Spleen (tissue), 11 donors: ENCODE measurements around the gene C1QTNF5. TPM values are rescaled to one million over a fixed set of nuclear protein-coding genes. Genes with fewer than 3 reads are reported as not detected.
A peak's percentile ranks its signal among the peaks of the same experiment; 100 is the strongest.

Source experiments
- DNase-seq: peaks from one replicate; pipeline ENCODE4 v3.0.0-alpha.2; 2020
- H3K27ac ChIP-seq, 8 donors: fragments of 200-600 bp; sonication (generic) in 7 of 8; 1 replicate in 4 of 8; 2 replicates in 4 of 8; pipeline versions ENCODE4 v1.5.0 to v1.8.0; 2016 to 2021; ENCODE audit warnings: inconsistent platforms in 4 of 8, mild to moderate bottlenecking in 4 of 8, moderate library complexity in 1 of 8
- H3K27me3 ChIP-seq, 7 donors: fragments of 200-600 bp; sonication (generic) in 6 of 7; replicated peaks in 1 of 7; 1 replicate in 4 of 7; 2 replicates in 3 of 7; pipeline versions ENCODE4 v1.5.0 to v1.8.0; 2016 to 2021; ENCODE audit warnings: inconsistent platforms in 3 of 7, mild to moderate bottlenecking in 1 of 7
- H3K36me3 ChIP-seq, 6 donors: fragments of 200-600 bp; sonication (generic) in 5 of 6; 1 replicate in 4 of 6; 2 replicates in 2 of 6; pipeline versions ENCODE4 v1.5.0 to v1.8.0; 2016 to 2021; ENCODE audit warnings: inconsistent platforms in 2 of 6
- H3K4me1 ChIP-seq, 6 donors: fragments of 200-600 bp; sonication (generic) in 5 of 6; 1 replicate in 3 of 6; 2 replicates in 3 of 6; pipeline versions ENCODE4 v1.5.0 to v1.8.0; 2016 to 2021; ENCODE audit warnings: inconsistent platforms in 3 of 6
- H3K4me3 ChIP-seq, 8 donors: fragments of 200-600 bp; sonication (generic) in 7 of 8; 1 replicate in 4 of 8; 2 replicates in 4 of 8; pipeline versions ENCODE4 v1.5.0 to v1.8.0; 2016 to 2021; ENCODE audit warnings: inconsistent platforms in 4 of 8, mild to moderate bottlenecking in 4 of 8, moderate library complexity in 2 of 8
- H3K9me3 ChIP-seq, 8 donors: fragments of 200-600 bp; sonication (generic) in 7 of 8; 1 replicate in 4 of 8; 2 replicates in 4 of 8; pipeline versions ENCODE4 v1.5.0 to v1.8.0; 2016 to 2021; ENCODE audit warnings: inconsistent platforms in 4 of 8
- CTCF ChIP-seq, 11 experiments: fragments of 200-600 bp in 7 of 11; fragments of 450-650 bp in 4 of 11; sonication (generic) in 4 of 11; IDR thresholded peaks in 8 of 11; conservative IDR thresholded peaks in 3 of 11; 1 replicate in 7 of 11; 2 replicates in 4 of 11; pipeline versions ENCODE4 v1.4.0 to v1.8.0; 2016 to 2021; ENCODE audit warnings: antibody characterized with exemption in 11 of 11, inconsistent platforms in 4 of 11, mild to moderate bottlenecking in 1 of 11
- POLR2A ChIP-seq, 3 donors: fragments of 450-650 bp; IDR thresholded peaks; one replicate each; pipeline ENCODE4 v1.5.1; 2017; ENCODE audit warnings: antibody characterized with exemption in 3 of 3, mild to moderate bottlenecking in 1 of 3
- POLR2AphosphoS5 ChIP-seq, 3 donors: sonication (generic); formaldehyde crosslinking; IDR thresholded peaks; one replicate each; pipeline ENCODE4 v1.5.1; 2017; ENCODE audit warnings: antibody characterized with exemption in 3 of 3
- whole genome bisulfite sequencing, 5 donors: extraction: QIAGEN DNeasy Blood & Tissue Kit in 3 of 5; methylation state at CpG; one replicate each; pipeline versions ENCODE4 v1.1.5 to v1.1.7; 2013 to 2018; 5-methylcytosine and 5-hydroxymethylcytosine counted together
- intact Hi-C: fragments of 100-400 bp; cut with DNase I; formaldehyde crosslinking; loops from one replicate; pipeline ENCODE4 v1.15.0; 2023; ENCODE audit warnings: low total_unique reads
- polyA plus RNA-seq, 3 donors: library from polyadenylated mRNA; stranded (reverse); fragments of 200-250 nt; gene quantifications; one replicate each; pipeline ENCODE4 v1.2.1, GENCODE V29; 2013
- total RNA-seq, 7 donors: library from RNA; depleted of rRNA in 3 of 7; stranded (reverse); fragments of >200 nt in 3 of 7; fragmentation: NEBNext Ultra II Directional in 4 of 7; extraction: Animal tissue kit (Norgen Biotek cat#: 25700) in 4 of 7; gene quantifications; one replicate each; pipeline versions ENCODE4 v1.1.0 to v1.2.1, GENCODE V29; 2016 to 2021
- donor health status: healthy with polysubstance abuse.
- donor health status: DM: no; HTN: no; CAD: no; lungs with moderate emphysema.
- donor health status: DM: no; HTN: no; CAD: no.
- donor health status: Bipolar disorder and iron deficiency.
- donor health status: healthy.
- donor health status: DM: no; HTN: no; CAD: no.
- donor health status: DM: yes; HTN: yes; CAD: no.

Gene C1QTNF5
- total and polyA plus RNA-seq, 10 donors = 10.3 to 55.0 (median 29.9) TPM

GRCh38 chr11:119315131-119316015 lies 25.3 kb downstream of the C1QTNF5 start:
- Histone ChIP-seq H3K36me3 (peaks cover 0 to 45% (median 0%) of the 10 kb centered on the region in 6 donors), H3K4me3 (peak overlapping the region; percentile 31 to 72 (median 40)), H3K27ac (peak overlapping the region in 4 of 8 donors; percentile 46 to 86 (median 82)), H3K9me3 (no peaks in the 10 kb centered on the region), H3K27me3 (peaks cover 0 to 65% (median 27%) of the 10 kb centered on the region in 7 donors), H3K4me1 (peaks cover 10 to 70% (median 59%) of the 10 kb centered on the region in 6 donors)
- WGBS, 5 donors = 3 to 8% (median 7%) methylated on average over 16 to 29 of the region's 29 CpGs
- peak; percentile 87 for DNase-seq
- intact Hi-C loops = no loop called here
- TF ChIP-seq CTCF (IDR thresholded peaks at IDR 0.05 in 8 of 11, conservative IDR thresholded peaks at IDR 0.05 in 3 of 11) (peak in 4 of 11 experiments; percentile 11 to 17 (median 13)), POLR2AphosphoS5 (IDR thresholded peaks at IDR 0.05) (peak in 1 of 3 donors; percentile 32), POLR2A (IDR thresholded peaks at IDR 0.05) (no peak)

GRCh38 chr11:119314726-119315125 lies 26.0 kb downstream of the C1QTNF5 start:
- DNase-seq = no peak
- intact Hi-C loops = no loop called here
- peaks cover 0 to 59% (median 27%) of the 10 kb centered on the region in 7 donors for H3K27me3 ChIP-seq
- WGBS, 5 donors = 82 to 88% (median 86%) methylated on average over 18 of the region's 18 CpGs
- H3K9me3 ChIP-seq = no peaks in the 10 kb centered on the region
- H3K36me3 ChIP-seq = peaks cover 0 to 52% (median 0%) of the 10 kb centered on the region in 6 donors
- H3K27ac ChIP-seq = peak overlapping the region in 2 of 8 donors; percentile 83 to 86
- peak overlapping the region in 3 of 8 donors; percentile 52 to 72 (median 56) for H3K4me3 ChIP-seq
- H3K4me1 ChIP-seq = peaks cover 9 to 67% (median 53%) of the 10 kb centered on the region in 6 donors
- TF ChIP-seq CTCF (IDR thresholded peaks at IDR 0.05 in 8 of 11, conservative IDR thresholded peaks at IDR 0.05 in 3 of 11) (no peak), POLR2AphosphoS5 (IDR thresholded peaks at IDR 0.05) (no peak), POLR2A (IDR thresholded peaks at IDR 0.05) (no peak)

- Histone ChIP-seq H3K4me1 (peaks cover 0 to 39% (median 19%) of the 10 kb centered on the region in 6 donors), H3K9me3 (no peaks in the 10 kb centered on the region)
- peak; percentile 76 for DNase-seq
Measured at GRCh38 chr11:119310682-119311052, 30.0 kb downstream of the C1QTNF5 start.

More at GRCh38 chr11:119310682-119311052, 30.0 kb downstream of the C1QTNF5 start:
- intact Hi-C loops = no loop called here
- Histone ChIP-seq H3K27ac (peak overlapping the region in 3 of 8 donors; percentile 15 to 38 (median 33)), H3K27me3 (peaks cover 0 to 18% (median 9%) of the 10 kb centered on the region in 7 donors), H3K4me3 (no peak overlapping the region), H3K36me3 (peaks cover 0 to 93% (median 17%) of the 10 kb centered on the region in 6 donors)
- TF ChIP-seq POLR2A (IDR thresholded peaks at IDR 0.05) = no peak
- TF ChIP-seq CTCF (IDR thresholded peaks at IDR 0.05 in 8 of 11, conservative IDR thresholded peaks at IDR 0.05 in 3 of 11) = no peak
- 67 to 89% (median 74%) methylated on average over 8 to 20 of the region's 20 CpGs for WGBS, 5 donors
